Measurements from ENCODE around the gene PVALB. TPM values are rescaled to one million over a fixed set of nuclear protein-coding genes. Genes with fewer than 3 reads are reported as not detected.

PVALB gene
- total and polyA plus RNA-seq, 2 donors (not counting 1 experiment from before 2014, with no cell fraction given), result not detected

DNA sequence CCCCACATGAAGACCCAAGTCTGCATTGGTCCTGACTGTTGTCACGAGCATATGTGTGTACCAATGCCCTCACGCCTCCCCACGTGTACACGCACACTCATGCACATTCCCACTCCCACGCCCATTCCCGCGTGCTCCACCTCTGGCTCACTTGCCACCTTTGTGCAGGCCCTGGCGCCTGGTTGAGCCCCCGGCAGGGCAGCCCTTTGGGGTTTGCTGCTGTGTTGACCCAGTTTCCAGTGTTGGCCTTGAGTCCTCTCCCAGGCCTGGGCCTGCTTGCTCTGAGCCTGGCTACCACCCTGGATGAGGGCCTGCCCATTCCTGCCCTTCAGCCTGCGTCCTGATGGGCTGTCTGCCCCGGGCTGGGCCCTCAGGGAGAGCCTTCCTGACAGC is 18.2 kb downstream of the PVALB start:
- no peaks in the 10 kb centered on the region for H4K20me1 ChIP-seq (ENCODE audit: control insufficient read depth, insufficient read depth, low read length, poor library complexity, severe bottlenecking)
- intact Hi-C loops (cut with micrococcal nuclease), result no loop called here
- H3K36me3 ChIP-seq (replicated peaks in 1 of 2; ENCODE audit: control extremely low read depth in 1 of 2, control insufficient read depth in 1 of 2, extremely low read depth in 1 of 2, insufficient read depth in 2 of 2, low read length in 1 of 2), result no peaks in the 10 kb centered on the region
- no peak for ATAC-seq (ENCODE audit: low read depth)
- peaks cover 28% of the 10 kb centered on the region for H3K27me3 Mint-ChIP-seq
- peaks cover 2 to 13% of the 10 kb centered on the region in 2 donors for H3K4me1 ChIP-seq (ENCODE audit: control insufficient read depth in 2 of 2, insufficient read depth in 2 of 2, low read length in 2 of 2)
- H3K27me3 ChIP-seq (replicated peaks in 1 of 4; ENCODE audit: control extremely low read depth in 1 of 4, control insufficient read depth in 3 of 4, insufficient read depth in 4 of 4, low read length in 3 of 4), result peaks cover 0 to 2% (median under 1%) of the 10 kb centered on the region in 4 experiments
- peaks cover 6% of the 10 kb centered on the region for H3K4me1 Mint-ChIP-seq
- no peak overlapping the region for H3K4me3 Mint-ChIP-seq
- POLR2A ChIA-PET, result no interaction called here
- H3K9me3 Mint-ChIP-seq (ENCODE audit: insufficient read depth), result no peaks in the 10 kb centered on the region
- no peak overlapping the region for H3K27ac ChIP-seq (ENCODE audit: low read length in 2 of 2)
- H3K4me2 ChIP-seq (replicated peaks; ENCODE audit: low read depth, low read length, poor library complexity, severe bottlenecking), result no peak overlapping the region
- H3K79me2 ChIP-seq (ENCODE audit: control insufficient read depth, insufficient read depth, low read length), result no peaks in the 10 kb centered on the region
- no peak overlapping the region for H3K27ac Mint-ChIP-seq
- CTCF ChIA-PET, result interaction anchor here (1.9 kb wide), 1 partner anchor 57 kb away, joined by 4 read pairs; no protein-coding TSS in a partner anchor
- H3K9ac ChIP-seq (ENCODE audit: low read length), result no peak overlapping the region
- 93% methylated on average over 11 of the region's 11 CpGs for WGBS (ENCODE audit: insufficient coverage)
- TF ChIP-seq, protein P1, sequence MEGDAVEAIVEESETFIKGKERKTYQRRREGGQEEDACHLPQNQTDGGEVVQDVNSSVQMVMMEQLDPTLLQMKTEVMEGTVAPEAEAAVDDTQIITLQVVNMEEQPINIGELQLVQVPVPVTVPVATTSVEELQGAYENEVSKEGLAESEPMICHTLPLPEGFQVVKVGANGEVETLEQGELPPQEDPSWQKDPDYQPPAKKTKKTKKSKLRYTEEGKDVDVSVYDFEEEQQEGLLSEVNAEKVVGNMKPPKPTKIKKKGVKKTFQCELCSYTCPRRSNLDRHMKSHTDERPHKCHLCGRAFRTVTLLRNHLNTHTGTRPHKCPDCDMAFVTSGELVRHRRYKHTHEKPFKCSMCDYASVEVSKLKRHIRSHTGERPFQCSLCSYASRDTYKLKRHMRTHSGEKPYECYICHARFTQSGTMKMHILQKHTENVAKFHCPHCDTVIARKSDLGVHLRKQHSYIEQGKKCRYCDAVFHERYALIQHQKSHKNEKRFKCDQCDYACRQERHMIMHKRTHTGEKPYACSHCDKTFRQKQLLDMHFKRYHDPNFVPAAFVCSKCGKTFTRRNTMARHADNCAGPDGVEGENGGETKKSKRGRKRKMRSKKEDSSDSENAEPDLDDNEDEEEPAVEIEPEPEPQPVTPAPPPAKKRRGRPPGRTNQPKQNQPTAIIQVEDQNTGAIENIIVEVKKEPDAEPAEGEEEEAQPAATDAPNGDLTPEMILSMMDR (IDR thresholded peaks at IDR 0.05), result no peak
- no peak for TF ChIP-seq EZH2 (IDR thresholded peaks at IDR 0.05; ENCODE audit: borderline replicate concordance, insufficient read depth, low read depth, low read length, poor library complexity, severe bottlenecking)
- H3K9me3 ChIP-seq (ENCODE audit: control extremely low read depth in 1 of 3, control insufficient read depth in 2 of 3, insufficient read depth in 1 of 3, low read length in 2 of 3), result no peaks in the 10 kb centered on the region
- H3K4me3 ChIP-seq (ENCODE audit: control extremely low read depth in 1 of 5, extremely low read depth in 1 of 5, insufficient read depth in 1 of 5, low read depth in 2 of 5, low read length in 4 of 5), result no peak overlapping the region
- no peak overlapping the region for H2AFZ ChIP-seq (ENCODE audit: insufficient read depth, low read depth, low read length, poor library complexity, severe bottlenecking)
- no peak for DNase-seq

DNA sequence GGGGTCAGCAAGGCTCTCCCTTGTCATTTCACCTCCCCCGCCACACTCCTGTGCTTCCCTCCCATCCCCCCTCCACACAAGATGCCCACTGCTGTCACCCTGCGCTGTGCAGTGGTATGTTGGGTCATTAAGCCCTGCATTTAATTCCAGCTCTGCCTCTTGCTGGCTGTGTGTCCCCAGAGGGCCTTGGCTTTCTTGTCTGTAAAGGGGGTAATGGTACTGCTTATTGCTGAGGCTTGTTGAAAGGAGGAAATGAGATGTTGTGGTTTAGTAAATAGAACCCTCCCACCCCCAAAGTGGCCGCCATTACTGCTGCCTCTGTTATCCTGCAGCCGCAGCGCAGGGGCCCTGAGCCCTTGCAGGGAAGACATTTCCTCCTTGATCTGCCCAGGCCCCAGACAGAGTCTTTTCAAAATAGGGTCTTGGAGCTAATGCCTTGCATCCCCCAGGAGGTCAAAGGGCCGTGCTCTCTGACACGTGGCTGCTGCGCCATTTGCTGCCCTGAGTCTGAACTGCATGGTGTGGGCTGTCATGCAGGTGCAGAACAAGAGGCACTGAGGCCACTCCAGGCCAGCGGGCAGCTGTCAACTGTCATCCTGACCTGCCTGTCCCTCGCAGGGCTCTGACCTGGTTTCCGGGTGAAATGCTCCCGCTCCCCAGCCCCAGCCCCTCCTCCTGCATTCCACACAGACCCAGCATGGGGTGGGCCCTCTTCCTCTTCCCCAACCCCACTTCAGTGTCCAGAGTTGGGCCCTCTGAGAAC is 18.7 kb downstream of the PVALB start:
- no peak overlapping the region for H3K27ac ChIP-seq (ENCODE audit: low read length in 2 of 2)
- H3K4me1 Mint-ChIP-seq, result peaks cover 6% of the 10 kb centered on the region
- DNase-seq (peak; percentile 31), ATAC-seq (ENCODE audit: low read depth) (peak; percentile 75)
- no peak overlapping the region for H3K27ac Mint-ChIP-seq
- no peak overlapping the region for H3K4me3 ChIP-seq (ENCODE audit: control extremely low read depth in 1 of 5, extremely low read depth in 1 of 5, insufficient read depth in 1 of 5, low read depth in 2 of 5, low read length in 4 of 5)
- intact Hi-C loops (cut with micrococcal nuclease), result no loop called here
- no peaks in the 10 kb centered on the region for H4K20me1 ChIP-seq (ENCODE audit: control insufficient read depth, insufficient read depth, low read length, poor library complexity, severe bottlenecking)
- H3K36me3 ChIP-seq (replicated peaks in 1 of 2; ENCODE audit: control extremely low read depth in 1 of 2, control insufficient read depth in 1 of 2, extremely low read depth in 1 of 2, insufficient read depth in 2 of 2, low read length in 1 of 2), result no peaks in the 10 kb centered on the region
- ChIA-PET POLR2A (no interaction called here), CTCF (interaction anchor here (1.9 kb wide), 1 partner anchor 58 kb away, joined by 4 read pairs; no protein-coding TSS in a partner anchor)
- no peaks in the 10 kb centered on the region for H3K9me3 Mint-ChIP-seq (ENCODE audit: insufficient read depth)
- H3K27me3 Mint-ChIP-seq, result peaks cover 24% of the 10 kb centered on the region
- peaks cover 2 to 13% of the 10 kb centered on the region in 2 donors for H3K4me1 ChIP-seq (ENCODE audit: control insufficient read depth in 2 of 2, insufficient read depth in 2 of 2, low read length in 2 of 2)
- WGBS (ENCODE audit: insufficient coverage), result 75% methylated on average over 9 of the region's 12 CpGs
- H3K4me3 Mint-ChIP-seq, result no peak overlapping the region
- no peak for TF ChIP-seq EZH2 (IDR thresholded peaks at IDR 0.05; ENCODE audit: borderline replicate concordance, insufficient read depth, low read depth, low read length, poor library complexity, severe bottlenecking)
- TF ChIP-seq, protein P1 (IDR thresholded peaks at IDR 0.05), result no peak
- H2AFZ ChIP-seq (ENCODE audit: insufficient read depth, low read depth, low read length, poor library complexity, severe bottlenecking), result peak overlapping the region; percentile 56
- H3K27me3 ChIP-seq (replicated peaks in 1 of 4; ENCODE audit: control extremely low read depth in 1 of 4, control insufficient read depth in 3 of 4, insufficient read depth in 4 of 4, low read length in 3 of 4), result peaks cover 0 to 2% (median 0%) of the 10 kb centered on the region in 4 experiments
- H3K4me2 ChIP-seq (replicated peaks; ENCODE audit: low read depth, low read length, poor library complexity, severe bottlenecking), result peak overlapping the region; percentile 18
- H3K9ac ChIP-seq (ENCODE audit: low read length), result no peak overlapping the region
- no peaks in the 10 kb centered on the region for H3K9me3 ChIP-seq (ENCODE audit: control extremely low read depth in 1 of 3, control insufficient read depth in 2 of 3, insufficient read depth in 1 of 3, low read length in 2 of 3)
- no peaks in the 10 kb centered on the region for H3K79me2 ChIP-seq (ENCODE audit: control insufficient read depth, insufficient read depth, low read length)
